Measurements from ENCODE around the gene SLCO4C1. TPM values are rescaled to one million over a fixed set of nuclear protein-coding genes. Genes with fewer than 3 reads are reported as not detected.

Gene SLCO4C1
- total RNA-seq, 2 experiments from 2014 or later, result 0.10 to 0.11 TPM

DNA sequence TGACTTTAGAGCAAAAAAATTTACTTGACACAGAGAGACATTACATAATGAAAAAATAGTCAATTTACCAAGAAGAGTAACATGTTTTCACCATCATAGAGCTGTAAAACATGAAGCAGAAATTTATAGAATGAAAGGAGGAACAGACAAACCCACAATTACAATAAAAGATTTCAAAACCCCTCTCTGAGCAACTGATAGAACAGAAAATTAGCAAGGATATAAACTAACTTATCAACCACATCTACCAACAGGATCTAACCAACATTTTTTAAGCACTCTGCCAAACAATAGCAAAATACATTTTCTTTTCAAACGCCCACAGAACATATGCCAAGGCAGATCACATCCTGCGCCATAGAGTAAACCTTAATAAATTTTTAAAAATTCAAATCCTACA, 17.9 kb downstream of the SLCO4C1 start:
- ChIA-PET POLR2A (no interaction called here), CTCF (no interaction called here)

DNA sequence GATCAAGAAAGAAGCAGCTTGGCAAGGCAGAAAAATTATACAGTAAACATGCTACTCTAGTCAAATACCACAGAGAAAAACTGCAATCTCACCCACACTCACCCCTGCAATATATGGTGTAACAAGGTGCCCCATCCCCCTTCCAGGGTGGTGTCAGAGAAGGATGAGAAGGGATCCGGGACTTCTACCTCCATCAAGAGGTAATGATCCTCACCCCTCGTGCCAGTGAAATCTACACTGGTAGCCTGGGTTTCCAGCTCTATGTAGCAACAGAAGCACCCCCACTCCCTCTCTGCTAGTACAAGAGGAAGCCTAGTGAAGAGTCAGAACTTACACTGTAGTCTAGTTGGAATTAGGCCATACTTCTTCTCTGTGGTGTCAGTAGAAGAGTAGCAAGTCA, 18.9 kb downstream of the SLCO4C1 start:
- POLR2A ChIA-PET, result no interaction called here

DNA sequence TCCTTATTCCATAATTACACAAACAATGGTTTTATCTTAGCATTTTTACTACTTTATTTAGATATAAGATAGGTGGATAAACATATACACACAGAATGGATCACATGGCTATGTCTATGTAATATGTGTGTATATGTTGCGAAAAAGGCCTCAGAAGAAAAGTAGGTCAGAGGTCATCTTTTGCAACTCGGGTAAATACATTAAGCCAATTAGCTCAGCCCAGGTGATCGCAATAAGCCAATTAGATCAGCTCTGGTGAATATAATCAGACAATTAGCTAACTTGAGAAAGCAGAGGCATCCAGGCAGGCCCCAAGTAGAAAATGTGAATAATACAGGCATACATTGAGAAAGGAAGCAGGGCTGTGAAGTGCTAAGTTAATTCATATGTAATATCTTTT, 24.3 kb downstream of the SLCO4C1 start:
- ChIA-PET POLR2A (no interaction called here), CTCF (no interaction called here)

More for the DNA sequence above, 18.9 kb downstream of the SLCO4C1 start:
- CTCF ChIA-PET, result no interaction called here

DNA sequence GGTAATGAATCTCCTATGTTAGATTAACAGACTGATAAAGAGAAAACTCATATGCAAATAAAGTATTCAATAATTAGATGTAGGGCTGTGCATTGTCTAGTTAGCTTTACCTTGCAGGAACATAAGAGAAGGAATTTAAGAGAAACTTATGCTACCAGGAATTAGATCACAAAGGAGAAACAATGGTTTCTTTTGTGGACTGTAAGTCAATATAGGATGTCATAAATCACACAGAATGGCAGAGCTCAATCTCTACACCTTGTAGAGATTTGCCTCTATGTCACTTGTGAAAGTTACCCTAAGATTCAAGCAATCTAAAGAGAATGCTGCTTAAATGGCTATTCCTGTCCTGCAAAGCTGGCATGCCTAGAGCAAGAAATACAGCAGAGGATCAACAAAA, 26.0 kb downstream of the SLCO4C1 start:
- ChIA-PET POLR2A (no interaction called here), CTCF (no interaction called here)

DNA sequence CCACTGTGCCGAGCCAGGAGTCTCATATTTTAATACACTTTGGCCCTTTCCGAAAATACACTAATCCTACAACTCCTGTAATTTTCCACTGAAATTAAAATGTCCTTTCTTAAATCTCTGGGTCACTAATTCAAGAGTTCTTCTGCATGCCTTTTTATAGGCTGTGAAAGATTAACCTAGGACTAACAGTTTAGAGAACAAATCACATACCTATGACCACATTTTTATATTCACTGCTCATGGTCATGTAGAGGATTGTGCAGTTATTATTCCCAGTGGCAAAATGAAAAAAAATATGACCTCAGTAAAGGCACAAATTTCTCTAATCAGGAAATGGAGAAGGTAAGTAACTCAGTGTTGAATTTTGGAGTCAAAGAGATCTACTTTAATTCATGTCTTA, 33.4 kb downstream of the SLCO4C1 start:
- CTCF ChIA-PET, result no interaction called here
- POLR2A ChIA-PET, result no interaction called here

DNA sequence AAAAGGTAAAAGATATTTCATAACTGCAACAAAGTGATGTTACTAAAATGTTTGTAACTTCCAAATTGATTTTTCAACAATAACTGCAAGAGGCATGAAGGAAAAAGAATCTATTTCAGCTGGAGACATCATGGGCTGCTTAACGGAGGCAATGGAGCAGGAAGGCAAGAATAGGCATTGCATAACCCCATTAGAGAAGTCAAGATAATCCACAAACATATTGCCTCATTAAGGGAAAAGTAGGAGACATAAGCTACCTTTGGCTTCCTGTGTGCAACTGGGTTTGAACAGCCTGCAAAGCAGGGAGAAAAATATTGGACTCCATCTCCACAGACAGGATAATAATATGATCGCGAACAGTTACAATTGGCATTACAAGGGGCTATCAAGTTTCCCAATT, 46.7 kb downstream of the SLCO4C1 start:
- ChIA-PET POLR2A (no interaction called here), CTCF (no interaction called here)

DNA sequence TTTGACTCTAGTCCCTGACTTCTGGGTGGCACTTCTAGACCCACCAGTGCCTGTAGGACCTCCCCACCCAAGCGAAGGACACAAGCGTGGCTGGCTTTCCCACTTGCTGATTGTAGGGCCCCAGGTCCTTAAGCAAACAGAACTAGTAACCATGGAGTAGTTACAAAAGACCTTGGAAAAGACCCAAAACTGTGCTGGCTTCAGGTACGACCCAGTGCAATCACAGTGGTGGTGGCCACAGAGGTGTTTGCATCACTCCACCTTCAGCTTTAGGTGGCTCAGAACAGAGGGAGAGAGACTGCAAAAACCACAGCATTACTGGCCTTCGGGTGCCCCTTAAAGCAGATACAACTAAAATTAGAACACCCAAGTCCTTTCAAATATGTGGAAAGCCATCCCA, 52.9 kb downstream of the SLCO4C1 start:
- CTCF ChIA-PET, result no interaction called here
- POLR2A ChIA-PET, result no interaction called here

DNA sequence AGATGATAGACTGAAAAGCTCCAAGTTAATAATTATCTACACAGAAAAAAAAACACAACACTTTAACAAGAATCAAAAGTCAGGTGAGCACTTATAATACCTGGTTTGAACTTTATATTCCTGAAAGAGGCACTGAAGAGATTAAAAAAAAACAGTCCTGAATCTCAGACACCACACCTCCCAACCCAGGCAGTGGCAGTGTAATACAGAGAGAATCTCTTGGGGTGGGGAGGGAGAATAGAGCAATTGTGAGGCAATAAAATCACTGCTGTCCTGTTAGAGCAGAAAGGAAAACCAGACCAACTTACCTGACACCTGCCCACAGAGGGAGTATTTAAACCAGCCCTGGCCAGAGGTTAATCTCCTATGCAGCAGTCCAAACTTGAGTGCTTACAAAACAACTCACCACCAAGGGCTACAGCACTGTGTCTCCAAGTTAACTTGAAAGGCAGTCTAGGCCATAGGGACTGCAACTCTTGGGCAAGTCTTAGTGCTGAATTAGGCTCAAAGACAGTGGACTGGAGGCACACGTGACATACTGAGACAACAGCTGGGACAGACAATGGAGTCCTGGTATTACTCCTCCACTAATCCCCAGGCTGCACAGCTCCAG, 54.2 kb downstream of the SLCO4C1 start:
- CTCF ChIA-PET, result no interaction called here
- POLR2A ChIA-PET, result no interaction called here

DNA sequence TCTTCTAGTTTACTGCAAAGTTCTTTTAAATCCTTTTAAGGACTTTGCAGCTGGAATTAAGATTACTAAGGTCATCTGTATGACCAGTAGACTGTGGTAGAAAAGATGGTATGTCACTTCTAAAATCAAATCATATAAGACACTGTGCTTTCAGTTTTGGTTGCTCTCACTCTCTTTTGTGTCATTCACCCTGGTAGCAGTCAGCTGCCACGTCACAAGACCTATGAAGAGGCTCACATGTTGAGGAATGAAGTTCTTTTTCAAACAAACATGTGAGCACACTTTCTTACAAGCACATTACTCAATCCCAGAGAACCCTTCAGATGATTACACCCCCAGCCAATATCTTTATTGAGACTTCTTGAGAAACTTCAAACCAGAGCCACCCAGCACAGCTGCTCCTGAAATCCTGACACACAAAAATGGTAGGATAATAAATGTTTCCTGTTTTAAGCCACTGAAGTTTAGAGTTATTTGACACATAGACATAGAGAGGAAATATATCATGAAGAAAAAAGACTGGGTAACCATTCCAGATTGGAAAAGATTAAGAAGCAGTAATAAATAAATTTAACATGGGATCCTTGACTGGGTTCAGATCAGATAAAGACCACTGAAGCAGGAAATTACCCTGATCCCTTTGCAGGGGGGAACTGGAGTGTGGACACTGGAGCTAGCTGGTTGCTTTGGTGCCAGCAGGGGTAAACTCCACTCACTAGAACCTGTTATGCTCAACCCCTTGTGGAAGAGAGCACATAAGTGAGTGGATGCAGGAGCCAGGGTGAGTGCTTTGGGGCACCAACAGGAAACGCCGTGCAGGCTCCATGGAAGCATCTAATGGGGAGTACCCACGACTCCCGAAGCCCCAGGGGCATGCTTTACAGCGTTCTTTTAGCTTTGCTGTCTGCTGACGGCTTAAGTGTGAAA, 64.1 kb downstream of the SLCO4C1 start:
- POLR2A ChIA-PET, result no interaction called here
- CTCF ChIA-PET, result no interaction called here

DNA sequence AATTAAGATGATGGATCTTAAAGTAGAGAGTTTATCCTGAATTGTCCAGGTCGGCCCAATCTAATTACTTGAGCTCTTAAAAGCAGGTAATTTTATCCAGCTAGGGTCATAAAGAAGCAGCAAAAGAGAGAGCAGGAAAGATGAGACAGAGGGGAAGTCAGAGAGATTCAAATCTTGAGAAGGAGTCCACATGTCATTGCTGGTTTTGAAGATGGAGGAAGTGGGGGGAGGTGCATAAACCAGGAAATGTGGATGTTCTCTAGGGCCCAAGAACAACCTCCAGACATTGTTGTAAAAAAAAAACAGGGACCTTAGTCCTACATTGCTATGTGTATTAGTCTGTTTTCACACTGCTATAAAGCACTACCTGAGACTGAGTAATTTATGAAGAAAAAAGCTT, 66.4 kb downstream of the SLCO4C1 start:
- POLR2A ChIA-PET, result no interaction called here
- CTCF ChIA-PET, result no interaction called here

DNA sequence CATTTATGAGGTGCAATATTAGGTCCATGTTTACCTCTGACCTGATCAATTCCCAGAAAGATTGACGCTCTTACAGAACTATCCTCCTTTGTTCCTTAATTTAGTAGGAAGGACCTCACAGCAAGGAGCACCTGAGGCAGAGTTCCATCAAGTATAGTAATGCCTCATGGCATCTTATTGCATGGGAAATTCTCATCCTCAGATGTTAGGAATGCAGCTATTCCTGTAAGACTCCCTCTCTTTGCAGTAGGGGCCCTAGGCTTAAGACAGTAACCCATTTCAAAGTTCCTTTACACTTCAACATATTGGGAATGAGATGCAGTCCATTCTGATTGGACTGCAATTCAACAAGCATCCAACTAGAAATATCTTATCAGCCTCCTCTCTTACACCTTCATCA, 69.8 kb downstream of the SLCO4C1 start:
- CTCF ChIA-PET, result no interaction called here
- POLR2A ChIA-PET, result no interaction called here

DNA sequence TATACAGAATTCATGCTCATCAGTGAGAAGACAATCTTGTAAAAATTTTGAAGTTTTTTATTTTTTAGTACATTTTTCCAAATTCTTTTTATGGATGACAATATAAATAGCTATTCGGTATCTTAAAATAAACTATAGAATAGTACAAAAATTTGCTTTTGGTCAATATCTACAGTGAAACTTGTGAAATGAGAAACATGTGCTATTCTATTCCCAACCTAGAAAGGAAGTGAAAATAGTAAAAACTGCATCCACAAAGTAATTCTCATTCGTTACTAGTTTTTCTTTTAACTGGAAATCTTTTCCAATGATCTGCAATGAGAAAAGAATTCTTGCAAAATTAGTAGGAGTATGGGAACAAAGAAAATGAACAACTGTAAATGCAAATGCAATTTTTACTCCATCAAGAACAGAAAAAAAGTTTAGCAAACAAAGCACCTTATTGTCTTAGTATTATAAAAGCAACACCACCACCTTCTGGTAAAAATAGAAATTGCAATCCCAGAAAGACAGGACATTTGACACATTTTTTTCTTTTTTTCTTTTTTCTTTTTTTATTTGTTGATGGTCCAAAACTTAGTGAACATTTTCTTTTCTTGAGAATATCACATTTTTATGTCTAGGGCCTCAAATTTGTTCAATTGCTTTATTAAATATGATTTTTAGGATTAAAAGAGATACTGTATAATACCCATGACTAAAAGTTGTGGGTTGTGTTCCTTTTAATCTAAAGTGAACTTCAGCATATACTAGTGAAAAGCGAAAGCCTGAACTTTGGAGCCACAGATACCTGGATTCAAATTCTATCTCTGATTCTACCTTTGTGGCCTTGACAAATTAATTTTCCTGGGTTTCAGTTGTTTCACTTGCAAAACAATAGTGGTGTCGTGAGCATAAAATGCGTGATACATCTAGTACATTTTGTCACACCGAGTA, 72.3 kb downstream of the SLCO4C1 start:
- ChIA-PET CTCF (no interaction called here), POLR2A (no interaction called here)

DNA sequence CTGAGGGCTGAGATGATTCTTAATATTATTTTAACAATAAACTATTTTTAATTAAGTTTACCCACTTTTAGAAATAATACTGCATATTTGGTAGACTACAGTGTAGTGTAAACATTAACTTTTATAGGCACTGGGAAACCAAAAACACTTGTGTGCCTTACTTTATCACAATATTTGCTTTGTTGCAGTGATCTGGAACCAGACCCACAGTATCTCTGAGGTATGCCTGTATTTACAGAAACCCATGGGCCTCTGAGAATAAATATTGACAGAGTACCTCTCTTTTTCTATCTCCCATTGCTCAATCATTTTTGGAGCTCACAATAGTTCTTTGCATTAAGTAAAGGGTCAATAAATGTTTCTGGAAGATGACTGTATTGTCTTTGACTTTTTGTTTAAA, 73.3 kb downstream of the SLCO4C1 start:
- POLR2A ChIA-PET, result no interaction called here
- CTCF ChIA-PET, result no interaction called here

DNA sequence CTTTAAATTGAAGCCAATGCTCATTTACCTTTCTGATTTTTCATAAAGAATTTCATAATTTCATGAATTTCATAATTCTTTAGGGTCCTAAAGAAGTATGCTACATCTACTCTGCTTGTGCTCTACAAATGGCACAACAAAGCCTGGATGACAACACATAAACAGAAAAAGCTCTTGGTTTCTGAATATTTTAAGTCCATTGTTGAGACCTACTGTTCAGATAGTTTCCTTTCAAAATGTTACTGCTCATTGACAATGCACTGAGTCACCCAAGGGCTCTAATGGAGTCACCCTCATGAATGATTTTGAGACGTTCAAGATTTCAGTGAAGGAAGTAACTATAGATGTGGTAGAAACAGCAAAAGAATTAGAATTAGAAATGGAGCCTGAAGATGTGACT, 74.1 kb downstream of the SLCO4C1 start:
- ChIA-PET CTCF (no interaction called here), POLR2A (no interaction called here)

DNA sequence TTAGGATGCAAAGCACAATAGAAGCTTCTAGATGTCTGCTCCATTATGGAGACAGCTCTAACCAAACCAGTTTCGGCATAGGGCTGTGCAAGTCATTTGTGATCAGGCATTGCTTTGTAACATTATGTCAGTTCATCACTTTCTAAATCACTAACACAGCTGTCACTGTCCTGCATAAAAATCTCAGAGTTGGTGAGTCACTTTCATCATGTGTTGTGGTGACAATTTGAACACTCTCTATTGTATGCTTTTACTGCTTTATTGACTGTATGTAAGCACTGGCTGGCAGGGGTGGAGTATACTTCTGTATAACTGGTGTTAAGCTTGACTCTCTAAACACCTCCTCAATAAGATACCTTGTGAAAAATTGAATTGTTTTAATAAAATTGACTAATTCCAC, 77.9 kb downstream of the SLCO4C1 start:
- CTCF ChIA-PET, result no interaction called here
- POLR2A ChIA-PET, result no interaction called here

DNA sequence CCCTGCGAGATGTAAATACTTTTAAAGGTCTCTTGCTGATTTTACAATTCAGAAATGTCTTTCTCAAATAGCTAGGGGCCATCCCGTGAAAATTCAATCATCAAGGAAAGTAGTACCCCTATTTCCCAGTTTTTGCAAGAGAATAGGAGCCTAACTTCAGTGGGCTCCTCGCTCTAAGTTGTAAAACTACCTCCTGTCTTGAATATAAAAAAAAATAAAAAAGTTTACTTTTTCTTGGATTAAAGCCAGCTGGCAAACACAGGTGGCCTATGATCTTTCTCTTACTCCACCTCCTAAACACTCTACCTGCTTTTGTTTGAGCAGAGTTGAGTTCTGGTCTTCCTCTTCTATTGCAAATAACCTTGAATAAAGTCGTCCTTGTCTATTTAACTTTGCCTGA, 79.4 kb downstream of the SLCO4C1 start:
- ChIA-PET POLR2A (no interaction called here), CTCF (no interaction called here)

DNA sequence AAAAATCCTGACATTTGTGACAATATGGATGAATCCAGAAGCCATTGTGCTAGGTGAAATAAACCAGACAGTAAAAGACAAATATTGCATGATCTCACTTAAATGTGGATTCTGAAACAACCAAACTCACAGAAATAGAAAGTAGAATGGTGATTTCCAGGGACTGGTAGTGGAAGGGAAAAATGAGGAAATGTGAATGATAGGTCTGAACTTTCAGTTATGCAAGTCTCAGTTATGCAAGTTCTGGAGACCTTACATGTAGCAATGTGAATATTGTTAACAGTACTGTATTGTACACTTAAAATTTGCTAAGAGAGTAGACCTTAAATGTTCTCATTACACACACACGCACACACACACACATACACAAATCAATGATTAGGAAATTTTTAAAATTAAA, 84.9 kb downstream of the SLCO4C1 start:
- POLR2A ChIA-PET, result no interaction called here
- CTCF ChIA-PET, result no interaction called here

DNA sequence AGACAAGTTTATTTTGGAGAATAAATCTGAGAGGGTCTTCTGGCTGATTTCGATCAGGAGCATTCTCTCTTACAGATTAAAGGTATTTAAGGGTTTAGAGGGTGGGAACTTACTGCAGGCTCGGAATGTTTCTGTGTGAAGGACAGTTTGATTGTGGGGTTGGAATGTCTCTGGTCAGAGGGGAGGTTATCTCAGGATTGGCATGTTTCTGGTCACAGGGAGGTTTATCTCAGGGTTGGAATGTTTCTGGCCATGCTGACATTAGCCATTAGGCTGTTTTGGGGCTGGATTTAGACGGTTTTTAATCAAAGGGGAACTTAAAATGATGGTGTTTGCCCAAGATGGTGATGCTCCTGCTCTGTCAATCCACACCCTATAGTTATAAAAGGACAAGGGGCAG, 95.2 kb downstream of the SLCO4C1 start:
- POLR2A ChIA-PET, result no interaction called here
- CTCF ChIA-PET, result no interaction called here

DNA sequence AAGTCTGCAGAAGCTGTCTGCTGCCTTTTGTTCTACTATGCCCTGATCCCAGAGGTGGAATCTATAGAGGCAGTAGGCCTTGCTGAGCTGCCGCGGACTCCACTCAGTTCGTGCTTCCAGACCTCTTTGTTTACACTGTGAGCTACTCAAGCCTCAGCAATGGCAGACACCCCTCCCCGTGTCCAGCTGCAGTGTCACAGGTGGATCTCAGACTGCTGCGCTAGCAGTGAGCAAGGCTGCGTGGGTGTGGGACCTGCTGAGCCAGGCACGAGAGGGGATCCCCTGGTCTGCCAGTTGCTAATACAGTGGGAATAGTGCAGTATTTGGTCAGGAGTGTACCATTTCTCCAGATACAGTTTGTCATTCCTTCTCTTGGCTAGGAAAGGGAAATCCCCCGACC, 99.6 kb downstream of the SLCO4C1 start:
- POLR2A ChIA-PET, result no interaction called here
- CTCF ChIA-PET, result no interaction called here

Measured in activated CD8-positive, alpha-beta memory T cell treated with anti-CD3 and anti-CD28 coated beads for 36 hours (primary cell).